HG03457 (cell line): ENCODE data around the gene ANKDD1A.

ENCODE experiments used
- ATAC-seq: cut with Tn5 transposase; IDR thresholded peaks from one replicate; pipeline ENCODE4 v1.9.1; 2021; ENCODE audit warnings: moderate number of reproducible peaks; ENCODE audit not compliant: unreplicated experiment

ANKDD1A gene

GRCh38 chr15:64895285-64896065 lies 16.2 kb upstream of the ANKDD1A start:
- no peak for ATAC-seq

GRCh38 chr15:64896371-64897069 lies 15.2 kb upstream of the ANKDD1A start:
- no peak for ATAC-seq

GRCh38 chr15:64897345-64897985 lies 14.2 kb upstream of the ANKDD1A start:
- no peak for ATAC-seq

GRCh38 chr15:64898406-64898805 lies 13.3 kb upstream of the ANKDD1A start:
- ATAC-seq: no peak

- ATAC-seq: no peak
Observed at GRCh38 chr15:64901141-64901540, 10.6 kb upstream of the ANKDD1A start.

GRCh38 chr15:64901914-64902313 lies 9.8 kb upstream of the ANKDD1A start:
- no peak for ATAC-seq

- no peak for ATAC-seq
Observed at GRCh38 chr15:64902863-64903262, 8.8 kb upstream of the ANKDD1A start.

GRCh38 chr15:64903326-64903950 lies 8.3 kb upstream of the ANKDD1A start:
- ATAC-seq: no peak

- ATAC-seq: no peak
Observed at GRCh38 chr15:64904189-64904588, 7.5 kb upstream of the ANKDD1A start.

- no peak for ATAC-seq
Observed at GRCh38 chr15:64905119-64905831, 6.4 kb upstream of the ANKDD1A start.

GRCh38 chr15:64905941-64906340 lies 5.8 kb upstream of the ANKDD1A start:
- no peak for ATAC-seq

GRCh38 chr15:64906402-64906801 lies 5.3 kb upstream of the ANKDD1A start:
- ATAC-seq: no peak

GRCh38 chr15:64907991-64908390 lies 3.7 kb upstream of the ANKDD1A start:
- no peak for ATAC-seq

GRCh38 chr15:64909546-64909945 lies 2.2 kb upstream of the ANKDD1A start:
- ATAC-seq: no peak

- no peak for ATAC-seq
Observed at GRCh38 chr15:64912379-64913325, 950 bp downstream of the ANKDD1A start.

GRCh38 chr15:64915518-64916227 lies 4.0 kb downstream of the ANKDD1A start:
- no peak for ATAC-seq

GRCh38 chr15:64916365-64916764 lies 4.7 kb downstream of the ANKDD1A start:
- no peak for ATAC-seq

GRCh38 chr15:64917211-64917610 lies 5.5 kb downstream of the ANKDD1A start:
- ATAC-seq: no peak

GRCh38 chr15:64919721-64920120 lies 8.0 kb downstream of the ANKDD1A start:
- no peak for ATAC-seq
